K562 (cell line): ENCODE data around the gene KIAA1210. TPM values are rescaled to one million over a fixed set of nuclear protein-coding genes. Genes with fewer than 3 reads are reported as not detected.

ENCODE experiments used
- ATAC-seq: fragments of 200-7000 bp; cut with Tn5 transposase; 3 replicates; pipeline ENCODE4 v1.9.1; 2020; ENCODE audit warnings: moderate library complexity
- BruUV-seq: library from RNA; stranded (reverse); fragments of 400-500 nt; replicated peaks from 2 replicates; lab custom pipeline; 2021; lab: Mats Ljungman, UMichigan
- CTCF ChIA-PET: fragments of 300-600 bp; formaldehyde crosslinking; extraction: SDS; loops from one replicate; lab custom pipeline; 2021; ENCODE audit warnings: low intra/inter-chr PET ratio; lab: Yijun Ruan, JAX
- POLR2A ChIA-PET: fragments of 300-600, 350-650 bp; sonication (Branson Sonifier 250); formaldehyde crosslinking; extraction: SDS; loops from one replicate; lab custom pipeline; 2021; ENCODE audit warnings: antibody characterized with exemption, inconsistent platforms; lab: Yijun Ruan, JAX
- DNase-seq, 4 experiments: peaks; one replicate each; pipeline versions ENCODE4 v3.0.0 to v3.0.0-alpha.2; 2011 to 2018; ENCODE audit warnings: low spot score in 3 of 4, mixed read lengths in 3 of 4; ENCODE audit errors: extremely low read depth in 1 of 4
- FAIRE-seq: peaks from 2 replicates; lab custom pipeline; 2011; peaks lifted over from hg19 to GRCh38; lab: Jason Lieb, UNC
- H2AFZ ChIP-seq: 2 replicates; pipeline ENCODE4 v1.6.0; 2011; ENCODE audit warnings: low read depth, low read length, control low read depth, inconsistent platforms
- H3K27ac ChIP-seq: fragments of 200-600 bp; 3 replicates; pipeline ENCODE4 v1.8.0; 2011; ENCODE audit warnings: low read depth, mild to moderate bottlenecking, control low read depth, inconsistent platforms, low read length, moderate library complexity, mixed read lengths; ENCODE audit errors: extremely low read depth
- H3K27me3 ChIP-seq, 2 experiments: fragments of 300-600 bp in 1 of 2; 2 replicates in 1 of 2; 3 replicates in 1 of 2; pipeline versions ENCODE4 v1.6.0 to v1.8.0; 2011; ENCODE audit warnings: inconsistent platforms in 2 of 2, low read length in 2 of 2, mild to moderate bottlenecking in 1 of 2, mixed read lengths in 1 of 2, moderate library complexity in 1 of 2; ENCODE audit not compliant: control insufficient read depth in 2 of 2, insufficient read depth in 2 of 2
- H3K36me3 ChIP-seq: fragments of 300-600 bp; 3 replicates; pipeline ENCODE4 v1.8.0; 2011; ENCODE audit warnings: mild to moderate bottlenecking, low read length, inconsistent platforms; ENCODE audit not compliant: control insufficient read depth, insufficient read depth
- H3K4me1 ChIP-seq, 2 experiments: fragments of 200-600 bp in 1 of 2; replicated peaks in 1 of 2; 2 replicates in 1 of 2; 3 replicates in 1 of 2; pipeline versions ENCODE4 v1.5.1 to v1.8.0; 2011; ENCODE audit warnings: inconsistent platforms in 2 of 2, low read length in 2 of 2, mild to moderate bottlenecking in 1 of 2, mixed read lengths in 1 of 2, moderate library complexity in 1 of 2; ENCODE audit not compliant: control insufficient read depth in 2 of 2, insufficient read depth in 2 of 2
- H3K4me2 ChIP-seq: 2 replicates; pipeline ENCODE4 v1.6.1; 2011; ENCODE audit warnings: low read length, control low read depth, inconsistent platforms, mixed read lengths; ENCODE audit not compliant: insufficient read depth
- H3K4me3 ChIP-seq: fragments of 200-600 bp; sonication (generic), shearing (Covaris generic); 2 replicates; pipeline ENCODE4 v1.5.1; 2016; ENCODE audit warnings: control low read depth, inconsistent platforms
- H3K79me2 ChIP-seq: fragments of 200-600 bp; 3 replicates; pipeline ENCODE4 v1.8.0; 2011; ENCODE audit warnings: low read length, inconsistent platforms; ENCODE audit not compliant: control insufficient read depth, insufficient read depth
- H3K9ac ChIP-seq, 2 experiments: 2 replicates each; pipeline versions ENCODE4 v1.6.0 to v1.6.1; 2011; ENCODE audit warnings: low read depth in 2 of 2, low read length in 2 of 2, control low read depth in 1 of 2, inconsistent platforms in 1 of 2, mild to moderate bottlenecking in 1 of 2, mixed read lengths in 1 of 2; ENCODE audit not compliant: insufficient read depth in 1 of 2
- H3K9me1 ChIP-seq: one replicate; pipeline ENCODE4 v1.6.0; 2011; ENCODE audit warnings: inconsistent platforms, mild to moderate bottlenecking, low read length, moderate library complexity; ENCODE audit not compliant: control insufficient read depth, insufficient read depth
- H3K9me3 ChIP-seq: replicated peaks from 2 replicates; pipeline ENCODE4 v1.5.1; 2011; ENCODE audit warnings: low read depth, low read length, inconsistent platforms; ENCODE audit not compliant: control insufficient read depth, insufficient read depth
- H4K20me1 ChIP-seq: replicated peaks from 2 replicates; pipeline ENCODE4 v1.6.1; 2011; ENCODE audit warnings: low read length, inconsistent platforms, mixed read lengths; ENCODE audit not compliant: control insufficient read depth, insufficient read depth
- WGBS: fragments of 100-300 bp; shearing (Covaris generic); methylation state at CpG from one replicate; pipeline ENCODE4 v1.1.6; 2016; ENCODE audit warnings: low coverage, mixed read lengths; ENCODE audit not compliant: insufficient coverage; ENCODE audit errors: missing lambda C conversion rate; 5-methylcytosine and 5-hydroxymethylcytosine counted together
- in situ Hi-C: fragments of 300-500 bp; cut with MboI; formaldehyde crosslinking; loops from 4 replicates; pipeline ENCODE4 v1.15.0; 2018; ENCODE audit warnings: inconsistent platforms, mixed read lengths
- intact Hi-C: fragments of 100-400 bp; cut with micrococcal nuclease; formaldehyde crosslinking; loops from 2 replicates; pipeline ENCODE4 v1.14.2; 2022
- polyA plus RNA-seq, 8 experiments: library from polyadenylated mRNA; depleted of rRNA in 4 of 8; stranded (reverse) in 5 of 8; unstranded in 3 of 8; fragments of >200 nt; fragmentation: Nextera tagmentation in 2 of 8; fragmentation: Illumina TruSeq in 1 of 8; extraction: Ambion mirVana in 2 of 8; extraction: Trizol in 1 of 8; gene quantifications; 2 replicates each; pipeline versions ENCODE4 v1.2.1 to v1.2.3, GENCODE V29; 2011 to 2014; ENCODE audit warnings: inconsistent platforms in 1 of 8, missing spikeins in 1 of 8
- total RNA-seq, 7 experiments: library from RNA; depleted of rRNA in 6 of 7; stranded (reverse); fragments of >200 nt in 6 of 7; fragmentation: Illumina TruSeq in 2 of 7; extraction: Trizol in 2 of 7; gene quantifications; 2 replicates each; pipeline versions ENCODE4 v1.2.1 to v1.2.3, GENCODE V29; 2011 to 2021; ENCODE audit warnings: low replicate concordance in 1 of 7
- TF ChIP-seq, protein P1 (sequence below), 3 experiments: IDR thresholded peaks in 2 of 3; conservative IDR thresholded peaks in 1 of 3; 2 replicates each; pipeline ENCODE4 v1.5.1; 2011 to 2012; ENCODE audit warnings: low read length in 3 of 3, mild to moderate bottlenecking in 3 of 3, control low read depth in 2 of 3, improper control_type of control experiment in 1 of 3, inconsistent platforms in 1 of 3, low read depth in 1 of 3, mixed read lengths in 1 of 3, moderate library complexity in 1 of 3; ENCODE audit not compliant: insufficient read depth in 2 of 3
- TF ChIP-seq, protein P2 (sequence below): fragments of 250-450 bp; sonication (Bioruptor Pico); IDR thresholded peaks from 2 replicates; pipeline ENCODE4 v1.5.0; 2022; ENCODE audit warnings: mild to moderate bottlenecking

KIAA1210 gene
- total and polyA plus RNA-seq, 9 of the 15 experiments (the other 6 are each of a cell fraction or from before 2014, with no cell fraction given) = not detected

DNA sequence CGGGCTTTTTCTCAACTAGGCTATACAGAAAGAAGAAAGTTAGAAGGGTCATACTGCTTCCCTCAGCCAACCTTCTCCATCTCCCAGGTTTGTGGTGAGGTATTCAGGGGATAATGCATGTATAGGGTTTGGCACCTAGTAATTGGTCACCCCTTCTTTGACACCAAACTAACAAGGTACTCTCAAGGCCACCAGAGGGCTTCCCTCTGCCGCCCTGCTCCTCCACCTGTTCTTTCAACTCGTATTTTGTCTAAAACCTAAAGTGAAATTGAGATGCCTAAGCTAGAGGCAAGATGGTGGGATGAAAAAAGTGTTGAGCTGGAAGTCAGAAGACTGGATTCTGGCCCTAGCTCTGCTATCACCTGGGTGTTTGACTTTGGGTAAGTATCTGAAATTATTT, 32.8 kb downstream of the KIAA1210 start:
- WGBS = 0% methylated on average over 3 of the region's 3 CpGs
- H3K36me3 ChIP-seq = no peaks in the 10 kb centered on the region
- no peak overlapping the region for H2AFZ ChIP-seq
- no peak overlapping the region for H3K4me3 ChIP-seq
- intact Hi-C loops (no loop called here), in situ Hi-C loops (no loop called here)
- ATAC-seq (no peak), FAIRE-seq (no peak), DNase-seq (no peak)
- H3K9me1 ChIP-seq = no peaks in the 10 kb centered on the region
- H3K27me3 ChIP-seq = no peaks in the 10 kb centered on the region; a peak in 2 of 5 replicates
- H3K79me2 ChIP-seq = no peaks in the 10 kb centered on the region
- BruUV-seq = no TSS peak
- H3K27ac ChIP-seq = no peak overlapping the region
- H4K20me1 ChIP-seq = no peaks in the 10 kb centered on the region
- no peaks in the 10 kb centered on the region for H3K9me3 ChIP-seq
- no peak overlapping the region for H3K9ac ChIP-seq
- TF ChIP-seq, protein P1, sequence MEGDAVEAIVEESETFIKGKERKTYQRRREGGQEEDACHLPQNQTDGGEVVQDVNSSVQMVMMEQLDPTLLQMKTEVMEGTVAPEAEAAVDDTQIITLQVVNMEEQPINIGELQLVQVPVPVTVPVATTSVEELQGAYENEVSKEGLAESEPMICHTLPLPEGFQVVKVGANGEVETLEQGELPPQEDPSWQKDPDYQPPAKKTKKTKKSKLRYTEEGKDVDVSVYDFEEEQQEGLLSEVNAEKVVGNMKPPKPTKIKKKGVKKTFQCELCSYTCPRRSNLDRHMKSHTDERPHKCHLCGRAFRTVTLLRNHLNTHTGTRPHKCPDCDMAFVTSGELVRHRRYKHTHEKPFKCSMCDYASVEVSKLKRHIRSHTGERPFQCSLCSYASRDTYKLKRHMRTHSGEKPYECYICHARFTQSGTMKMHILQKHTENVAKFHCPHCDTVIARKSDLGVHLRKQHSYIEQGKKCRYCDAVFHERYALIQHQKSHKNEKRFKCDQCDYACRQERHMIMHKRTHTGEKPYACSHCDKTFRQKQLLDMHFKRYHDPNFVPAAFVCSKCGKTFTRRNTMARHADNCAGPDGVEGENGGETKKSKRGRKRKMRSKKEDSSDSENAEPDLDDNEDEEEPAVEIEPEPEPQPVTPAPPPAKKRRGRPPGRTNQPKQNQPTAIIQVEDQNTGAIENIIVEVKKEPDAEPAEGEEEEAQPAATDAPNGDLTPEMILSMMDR (IDR thresholded peaks at IDR 0.05 in 2 of 3, conservative IDR thresholded peaks at IDR 0.05 in 1 of 3; ENCODE audit: insufficient read depth in 2 of 3, low read depth in 1 of 3, low read length in 3 of 3) = peak in 2 of 3 experiments; percentile 8 to 20; a peak in 2 of 6 replicates
- TF ChIP-seq, protein P2, sequence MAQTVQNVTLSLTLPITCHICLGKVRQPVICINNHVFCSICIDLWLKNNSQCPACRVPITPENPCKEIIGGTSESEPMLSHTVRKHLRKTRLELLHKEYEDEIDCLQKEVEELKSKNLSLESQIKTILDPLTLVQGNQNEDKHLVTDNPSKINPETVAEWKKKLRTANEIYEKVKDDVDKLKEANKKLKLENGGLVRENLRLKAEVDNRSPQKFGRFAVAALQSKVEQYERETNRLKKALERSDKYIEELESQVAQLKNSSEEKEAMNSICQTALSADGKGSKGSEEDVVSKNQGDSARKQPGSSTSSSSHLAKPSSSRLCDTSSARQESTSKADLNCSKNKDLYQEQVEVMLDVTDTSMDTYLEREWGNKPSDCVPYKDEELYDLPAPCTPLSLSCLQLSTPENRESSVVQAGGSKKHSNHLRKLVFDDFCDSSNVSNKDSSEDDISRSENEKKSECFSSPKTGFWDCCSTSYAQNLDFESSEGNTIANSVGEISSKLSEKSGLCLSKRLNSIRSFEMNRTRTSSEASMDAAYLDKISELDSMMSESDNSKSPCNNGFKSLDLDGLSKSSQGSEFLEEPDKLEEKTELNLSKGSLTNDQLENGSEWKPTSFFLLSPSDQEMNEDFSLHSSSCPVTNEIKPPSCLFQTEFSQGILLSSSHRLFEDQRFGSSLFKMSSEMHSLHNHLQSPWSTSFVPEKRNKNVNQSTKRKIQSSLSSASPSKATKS (CRISPR knock-in tag) = no peak
- ChIA-PET CTCF (no interaction called here), POLR2A (no interaction called here)
- no peak overlapping the region for H3K4me2 ChIP-seq
- no peaks in the 10 kb centered on the region for H3K4me1 ChIP-seq
